Gastrocnemius medialis (tissue), 4 donors: Measurements from ENCODE around the gene C3orf62. TPM values are rescaled to one million over a fixed set of nuclear protein-coding genes. Genes with fewer than 3 reads are reported as not detected.
A peak's percentile ranks its signal among the peaks of the same experiment; 100 is the strongest.

ENCODE experiments used
- ATAC-seq, 2 donors: fragments of 150-250 bp; one replicate each; pipeline ENCODE4 v1.9.1; 2016
- DNase-seq, 2 donors: peaks; one replicate each; pipeline ENCODE4 v3.0.0-alpha.2; 2019
- H3K27ac ChIP-seq, 4 donors: fragments of 200-600 bp; sonication (generic); 1 replicate in 1 of 4; 2 replicates in 3 of 4; pipeline ENCODE4 v1.5.1; 2016 to 2018; ENCODE audit warnings: mild to moderate bottlenecking in 2 of 4, moderate library complexity in 1 of 4
- H3K27me3 ChIP-seq, 3 donors: fragments of 200-600 bp; sonication (generic) in 2 of 3; 1 replicate in 1 of 3; 2 replicates in 2 of 3; pipeline versions ENCODE4 v1.5.1 to v1.6.0; 2016 to 2019; ENCODE audit warnings: mild to moderate bottlenecking in 1 of 3, moderate library complexity in 1 of 3
- H3K36me3 ChIP-seq, 2 donors: fragments of 200-600 bp; sonication (generic) in 1 of 2; one replicate each; pipeline ENCODE4 v1.5.1; 2017 to 2018
- H3K4me1 ChIP-seq, 2 donors: fragments of 200-600 bp; sonication (generic) in 1 of 2; one replicate each; pipeline ENCODE4 v1.5.1; 2016 to 2017; ENCODE audit warnings: mild to moderate bottlenecking in 2 of 2
- H3K4me3 ChIP-seq, 4 donors: fragments of 200-600 bp; sonication (generic) in 3 of 4; 1 replicate in 1 of 4; 2 replicates in 3 of 4; pipeline ENCODE4 v1.5.1; 2016 to 2019; ENCODE audit warnings: mild to moderate bottlenecking in 2 of 4
- H3K9me3 ChIP-seq, 3 donors: fragments of 200-600 bp; sonication (generic) in 2 of 3; 1 replicate in 1 of 3; 2 replicates in 2 of 3; pipeline ENCODE4 v1.5.1; 2016 to 2019
- POLR2A ChIP-seq, 2 donors: fragments of 450-650 bp; IDR thresholded peaks; one replicate each; pipeline ENCODE4 v1.6.1; 2017; ENCODE audit warnings: antibody characterized with exemption in 2 of 2, mild to moderate bottlenecking in 2 of 2, moderate library complexity in 2 of 2
- in situ Hi-C, 4 donors: fragments of 200-750 bp; cut with MboI; loops; one replicate each; pipeline versions ENCODE4 v1.15.0 to v1.8.0; 2017; ENCODE audit warnings: low sequenced_read_pairs in 4 of 4
- intact Hi-C: fragments of 100-400 bp; cut with DNase I; formaldehyde crosslinking; loops from one replicate; pipeline ENCODE4 v1.15.1; 2023; ENCODE audit warnings: low total_unique reads
- total RNA-seq, 4 donors: library from RNA; depleted of rRNA; stranded (reverse); fragments of >200 nt; gene quantifications; one replicate each; pipeline versions ENCODE4 v1.1.0 to v1.2.3, GENCODE V29; 2016
- TF ChIP-seq, protein P1 (sequence below), 5 experiments: fragments of 450-650 bp in 3 of 5; fragments of 200-600 bp in 2 of 5; sonication (generic) in 2 of 5; IDR thresholded peaks in 4 of 5; conservative IDR thresholded peaks in 1 of 5; 1 replicate in 4 of 5; 2 replicates in 1 of 5; pipeline ENCODE4 v1.5.1; 2016 to 2019; ENCODE audit warnings: antibody characterized with exemption in 5 of 5, mild to moderate bottlenecking in 3 of 5, moderate library complexity in 3 of 5

The C3orf62 gene
- total RNA-seq, 4 donors from 2014 or later: 0.78 to 1.9 (median 1.3) TPM

DNA sequence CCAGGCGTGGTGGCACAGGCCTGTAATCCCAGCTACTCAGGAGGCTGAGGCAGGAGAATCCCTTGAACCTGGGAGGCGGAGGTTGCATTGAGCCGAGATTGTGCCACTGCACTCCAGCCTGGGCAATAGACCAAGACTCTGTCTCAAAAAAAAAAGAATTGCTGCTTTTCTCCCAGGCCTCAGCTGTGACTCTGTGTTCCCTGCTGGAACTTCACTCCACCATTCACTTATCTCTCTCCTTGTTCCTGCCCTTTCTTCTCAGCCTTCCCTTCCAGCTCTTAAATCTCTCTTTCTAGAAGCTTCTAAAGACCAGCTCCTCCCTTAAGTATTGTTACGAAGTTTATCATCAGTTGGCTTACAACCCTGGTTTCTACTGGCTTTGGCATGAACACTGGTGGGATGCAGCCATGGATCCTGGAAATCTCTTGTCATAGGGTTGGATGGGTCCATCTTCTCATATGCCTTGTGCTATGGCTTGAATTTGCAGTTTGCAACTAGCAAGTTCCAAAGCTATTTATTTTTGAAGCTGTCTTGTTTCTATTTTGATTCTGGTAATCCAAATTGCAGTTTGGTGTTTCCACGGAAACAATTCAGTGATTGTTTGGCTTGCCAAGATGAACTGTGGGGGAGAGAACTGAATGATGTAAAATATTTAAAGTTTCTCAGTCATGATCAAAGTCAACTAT is 10.5 kb downstream of the C3orf62 start:
- no peaks in the 10 kb centered on the region for H3K4me1 ChIP-seq
- in situ Hi-C loops: no loop called here
- no peak overlapping the region for H3K4me3 ChIP-seq
- intact Hi-C loops: no loop called here
- DNase-seq (no peak), ATAC-seq (no peak)
- no peaks in the 10 kb centered on the region for H3K27me3 ChIP-seq
- TF ChIP-seq, protein P1, sequence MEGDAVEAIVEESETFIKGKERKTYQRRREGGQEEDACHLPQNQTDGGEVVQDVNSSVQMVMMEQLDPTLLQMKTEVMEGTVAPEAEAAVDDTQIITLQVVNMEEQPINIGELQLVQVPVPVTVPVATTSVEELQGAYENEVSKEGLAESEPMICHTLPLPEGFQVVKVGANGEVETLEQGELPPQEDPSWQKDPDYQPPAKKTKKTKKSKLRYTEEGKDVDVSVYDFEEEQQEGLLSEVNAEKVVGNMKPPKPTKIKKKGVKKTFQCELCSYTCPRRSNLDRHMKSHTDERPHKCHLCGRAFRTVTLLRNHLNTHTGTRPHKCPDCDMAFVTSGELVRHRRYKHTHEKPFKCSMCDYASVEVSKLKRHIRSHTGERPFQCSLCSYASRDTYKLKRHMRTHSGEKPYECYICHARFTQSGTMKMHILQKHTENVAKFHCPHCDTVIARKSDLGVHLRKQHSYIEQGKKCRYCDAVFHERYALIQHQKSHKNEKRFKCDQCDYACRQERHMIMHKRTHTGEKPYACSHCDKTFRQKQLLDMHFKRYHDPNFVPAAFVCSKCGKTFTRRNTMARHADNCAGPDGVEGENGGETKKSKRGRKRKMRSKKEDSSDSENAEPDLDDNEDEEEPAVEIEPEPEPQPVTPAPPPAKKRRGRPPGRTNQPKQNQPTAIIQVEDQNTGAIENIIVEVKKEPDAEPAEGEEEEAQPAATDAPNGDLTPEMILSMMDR (IDR thresholded peaks at IDR 0.05 in 4 of 5, conservative IDR thresholded peaks at IDR 0.05 in 1 of 5): no peak
- TF ChIP-seq POLR2A (IDR thresholded peaks at IDR 0.05): no peak
- no peaks in the 10 kb centered on the region for H3K9me3 ChIP-seq
- H3K36me3 ChIP-seq: no peaks in the 10 kb centered on the region
- no peak overlapping the region for H3K27ac ChIP-seq

- intact Hi-C loops: no loop called here
- no peak overlapping the region for H3K4me3 ChIP-seq
- TF ChIP-seq, protein P1 (IDR thresholded peaks at IDR 0.05 in 4 of 5, conservative IDR thresholded peaks at IDR 0.05 in 1 of 5): no peak
- no peak for TF ChIP-seq POLR2A (IDR thresholded peaks at IDR 0.05)
- no peaks in the 10 kb centered on the region for H3K9me3 ChIP-seq
- peak in 1 of 2 donors; percentile 25 for ATAC-seq
- no peak for DNase-seq
- H3K4me1 ChIP-seq: no peaks in the 10 kb centered on the region
- H3K27ac ChIP-seq: no peak overlapping the region
- no peaks in the 10 kb centered on the region for H3K36me3 ChIP-seq
- H3K27me3 ChIP-seq: no peaks in the 10 kb centered on the region
- in situ Hi-C loops: no loop called here
Observed at GRCh38 chr3:49265661-49266386, 11.2 kb downstream of the C3orf62 start.

DNA sequence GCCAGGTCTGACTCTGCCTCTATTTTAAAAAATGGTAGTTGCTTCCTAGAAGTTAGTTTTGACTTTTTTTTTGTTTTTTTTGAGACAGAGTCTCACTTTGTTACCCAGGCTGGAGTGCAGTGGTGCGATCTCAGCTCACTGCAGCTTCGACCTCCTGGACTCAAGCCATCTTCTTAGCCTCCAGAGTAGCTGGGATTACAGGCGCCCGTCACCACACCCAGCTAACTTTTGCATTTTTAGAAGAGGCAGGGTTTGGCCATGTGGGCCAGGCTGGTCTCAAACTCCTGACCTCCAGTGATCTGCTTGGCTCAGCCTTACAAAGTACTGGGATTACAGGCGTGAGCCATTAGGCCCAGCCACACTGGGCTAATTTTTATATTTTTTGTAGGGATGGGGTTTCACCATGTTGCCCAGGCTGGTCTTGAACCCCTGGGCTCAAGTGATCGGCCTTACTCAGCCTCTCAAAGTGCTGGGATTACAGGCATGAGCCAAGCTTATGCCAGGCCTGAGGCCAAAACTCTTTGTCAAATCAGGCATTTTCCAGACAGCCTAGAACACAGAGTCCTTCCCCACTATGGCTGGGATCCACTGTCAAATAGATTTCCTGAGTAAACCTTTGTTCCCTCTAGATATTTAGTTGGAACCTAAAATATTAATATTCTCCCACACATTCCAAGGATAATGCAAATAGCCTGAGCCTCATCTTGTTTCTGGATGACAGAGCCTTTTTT is 13.7 kb downstream of the C3orf62 start:
- intact Hi-C loops (no loop called here), in situ Hi-C loops (no loop called here)
- Histone ChIP-seq H3K9me3 (no peaks in the 10 kb centered on the region), H3K27me3 (no peaks in the 10 kb centered on the region), H3K4me1 (no peaks in the 10 kb centered on the region), H3K27ac (no peak overlapping the region), H3K36me3 (no peaks in the 10 kb centered on the region), H3K4me3 (no peak overlapping the region)
- ATAC-seq: peak; percentile 37 to 60
- TF ChIP-seq, protein P1 (IDR thresholded peaks at IDR 0.05 in 4 of 5, conservative IDR thresholded peaks at IDR 0.05 in 1 of 5): no peak
- no peak for TF ChIP-seq POLR2A (IDR thresholded peaks at IDR 0.05)
- DNase-seq: peak in 1 of 2 donors; percentile 27

- Histone ChIP-seq H3K4me1 (no peaks in the 10 kb centered on the region), H3K4me3 (no peak overlapping the region), H3K36me3 (no peaks in the 10 kb centered on the region), H3K27me3 (no peaks in the 10 kb centered on the region), H3K9me3 (no peaks in the 10 kb centered on the region), H3K27ac (no peak overlapping the region)
- no peak for TF ChIP-seq POLR2A (IDR thresholded peaks at IDR 0.05)
- TF ChIP-seq, protein P1 (IDR thresholded peaks at IDR 0.05 in 4 of 5, conservative IDR thresholded peaks at IDR 0.05 in 1 of 5): no peak
- in situ Hi-C loops (no loop called here), intact Hi-C loops (no loop called here)
- ATAC-seq: no peak
- DNase-seq: no peak
Observed at GRCh38 chr3:49260806-49261324, 16.2 kb downstream of the C3orf62 start.
